Transverse colon (tissue), 3 donors: ENCODE measurements around the gene DBNDD1.

Experiments
- CTCF ChIP-seq, 5 experiments: fragments of 200-600 bp in 3 of 5; fragments of 450-650 bp in 2 of 5; sonication (generic) in 3 of 5; IDR thresholded peaks; 1 replicate in 2 of 5; 2 replicates in 3 of 5; pipeline ENCODE4 v1.5.1; 2016 to 2017; ENCODE audit warnings: antibody characterized with exemption in 5 of 5, inconsistent platforms in 3 of 5, mild to moderate bottlenecking in 2 of 5, moderate library complexity in 1 of 5
- POLR2A ChIP-seq: fragments of 450-650 bp; IDR thresholded peaks from one replicate; pipeline ENCODE4 v1.6.1; 2016; ENCODE audit warnings: antibody characterized with exemption, mild to moderate bottlenecking, moderate library complexity

- TF ChIP-seq CTCF (IDR thresholded peaks at IDR 0.05), result no peak
- TF ChIP-seq POLR2A, result no peak
Measured at GRCh38 chr16:90004577-90004976, 14.7 kb downstream of the DBNDD1 start.
